H9 (cell line): ENCODE data around the gene FARP1. TPM values are rescaled to one million over a fixed set of nuclear protein-coding genes. Genes with fewer than 3 reads are reported as not detected.
A peak's percentile ranks its signal among the peaks of the same experiment; 100 is the strongest.

ENCODE experiments used
- DNase-seq: peaks from one replicate; pipeline ENCODE4 v3.0.0-alpha.2; 2017
- H2AFZ ChIP-seq: one replicate; pipeline ENCODE4 v1.6.1; 2013; ENCODE audit warnings: mild to moderate bottlenecking, low read length, control low read depth, moderate library complexity
- H2AK5ac ChIP-seq: 2 replicates; pipeline ENCODE4 v1.6.1; 2013; ENCODE audit warnings: low read length, control low read depth, mixed read lengths; ENCODE audit not compliant: insufficient read length
- H2BK120ac ChIP-seq: one replicate; pipeline ENCODE4 v1.6.1; 2013; ENCODE audit warnings: low read depth, mild to moderate bottlenecking, low read length, control low read depth, inconsistent platforms; ENCODE audit not compliant: poor library complexity, severe bottlenecking
- H2BK12ac ChIP-seq: 2 replicates; pipeline ENCODE4 v1.6.1; 2013; ENCODE audit warnings: low read length, control low read depth, mixed read lengths, low read depth; ENCODE audit not compliant: insufficient read length
- H2BK15ac ChIP-seq: 2 replicates; pipeline ENCODE4 v1.6.1; 2013; ENCODE audit warnings: low read depth, low read length, control low read depth
- H2BK20ac ChIP-seq: one replicate; pipeline ENCODE4 v1.6.1; 2013; ENCODE audit warnings: low read depth, mild to moderate bottlenecking, low read length, control low read depth, inconsistent platforms; ENCODE audit not compliant: poor library complexity, severe bottlenecking
- H2BK5ac ChIP-seq: 2 replicates; pipeline ENCODE4 v1.6.1; 2013; ENCODE audit warnings: low read length, control low read depth, mixed read lengths; ENCODE audit not compliant: insufficient read length
- H3K14ac ChIP-seq: 2 replicates; pipeline ENCODE4 v1.6.1; 2013; ENCODE audit warnings: low read length, control low read depth; ENCODE audit not compliant: insufficient read depth
- H3K18ac ChIP-seq: 2 replicates; pipeline ENCODE4 v1.6.1; 2013; ENCODE audit warnings: low read depth, mild to moderate bottlenecking, mixed read lengths, low read length, control low read depth; ENCODE audit not compliant: insufficient read length
- H3K23ac ChIP-seq: 2 replicates; pipeline ENCODE4 v1.6.1; 2013; ENCODE audit warnings: low read length, control low read depth, mixed read lengths, low read depth; ENCODE audit not compliant: insufficient read length
- H3K23me2 ChIP-seq: 2 replicates; pipeline ENCODE4 v1.6.1; 2013; ENCODE audit warnings: low read depth, mild to moderate bottlenecking, mixed read lengths, low read length, control low read depth; ENCODE audit not compliant: insufficient read length, poor library complexity, severe bottlenecking
- H3K27ac ChIP-seq: 2 replicates; pipeline ENCODE4 v1.5.1; 2013; ENCODE audit warnings: low read length, control low read depth, mixed read lengths, low read depth; ENCODE audit not compliant: insufficient read length
- H3K27me3 ChIP-seq: 2 replicates; pipeline ENCODE4 v1.6.1; 2013; ENCODE audit warnings: low read length, control low read depth, inconsistent platforms; ENCODE audit not compliant: insufficient read depth
- H3K4ac ChIP-seq: 2 replicates; pipeline ENCODE4 v1.6.1; 2013; ENCODE audit warnings: low read depth, mild to moderate bottlenecking, control low read depth, inconsistent platforms, low read length, moderate library complexity
- H3K4me1 ChIP-seq: 2 replicates; pipeline ENCODE4 v1.6.1; 2013; ENCODE audit warnings: low read length, control low read depth, inconsistent platforms; ENCODE audit not compliant: insufficient read depth
- H3K4me2 ChIP-seq: 2 replicates; pipeline ENCODE4 v1.6.1; 2013; ENCODE audit warnings: low read length, control low read depth, mixed read lengths; ENCODE audit not compliant: insufficient read length, insufficient read depth
- H3K56ac ChIP-seq: 2 replicates; pipeline ENCODE4 v1.6.1; 2013; ENCODE audit warnings: low read depth, mild to moderate bottlenecking, mixed read lengths, low read length, control low read depth; ENCODE audit not compliant: insufficient read length
- H3K79me1 ChIP-seq: 2 replicates; pipeline ENCODE4 v1.6.1; 2013; ENCODE audit warnings: low read depth, mild to moderate bottlenecking, moderate library complexity, low read length, control low read depth, inconsistent platforms; ENCODE audit not compliant: insufficient read depth, poor library complexity, severe bottlenecking
- H3K79me2 ChIP-seq: 2 replicates; pipeline ENCODE4 v1.6.1; 2013; ENCODE audit warnings: low read length, control low read depth, inconsistent platforms; ENCODE audit not compliant: insufficient read depth
- H3K9ac ChIP-seq: 2 replicates; pipeline ENCODE4 v1.6.1; 2013; ENCODE audit warnings: low read length, control low read depth, mixed read lengths; ENCODE audit not compliant: insufficient read length; ENCODE audit errors: extremely low read depth
- H3K9me3 ChIP-seq: one replicate; pipeline ENCODE4 v1.6.1; 2013; ENCODE audit warnings: low read depth, low read length, inconsistent platforms; ENCODE audit not compliant: control insufficient read depth
- H3T11ph ChIP-seq: one replicate; pipeline ENCODE4 v1.6.1; 2013; ENCODE audit warnings: mild to moderate bottlenecking, low read length, control low read depth, inconsistent platforms
- H4K20me1 ChIP-seq: one replicate; pipeline ENCODE4 v1.6.1; 2013; ENCODE audit not compliant: control insufficient read depth, insufficient read length, insufficient read depth
- H4K5ac ChIP-seq: 2 replicates; pipeline ENCODE4 v1.6.1; 2013; ENCODE audit warnings: low read depth, mild to moderate bottlenecking, mixed read lengths, low read length, control low read depth; ENCODE audit not compliant: insufficient read length
- H4K8ac ChIP-seq: replicated peaks from 2 replicates; pipeline ENCODE4 v1.6.1; 2013; ENCODE audit warnings: low read length, control low read depth, mixed read lengths, low read depth; ENCODE audit not compliant: insufficient read length
- H4K91ac ChIP-seq: 2 replicates; pipeline ENCODE4 v1.6.1; 2013; ENCODE audit warnings: low read depth, mild to moderate bottlenecking, moderate library complexity, mixed read lengths, low read length, control low read depth; ENCODE audit not compliant: insufficient read length
- H3K27ac Mint-ChIP-seq, 3 experiments: 2 replicates in 2 of 3; 3 replicates in 1 of 3; pipeline ENCODE4 v1.8.0; 2020 to 2021; ENCODE audit warnings: mixed read lengths in 3 of 3, mild to moderate bottlenecking in 1 of 3, moderate library complexity in 1 of 3
- H3K27me3 Mint-ChIP-seq: 2 replicates; pipeline ENCODE4 v1.8.0; 2021; ENCODE audit warnings: low read depth, mild to moderate bottlenecking, moderate library complexity, mixed read lengths
- H3K36me3 Mint-ChIP-seq, 3 experiments: 2 replicates in 2 of 3; 3 replicates in 1 of 3; pipeline ENCODE4 v1.8.0; 2020 to 2021; ENCODE audit warnings: low read depth in 3 of 3, mixed read lengths in 3 of 3; ENCODE audit not compliant: insufficient read depth in 1 of 3
- H3K4me1 Mint-ChIP-seq, 2 experiments: 2 replicates each; pipeline ENCODE4 v1.8.0; 2020; ENCODE audit warnings: mixed read lengths in 2 of 2
- H3K4me3 Mint-ChIP-seq, 2 experiments: 2 replicates in 1 of 2; 3 replicates in 1 of 2; pipeline ENCODE4 v1.8.0; 2020 to 2021; ENCODE audit warnings: mild to moderate bottlenecking in 2 of 2, mixed read lengths in 2 of 2, moderate library complexity in 1 of 2
- H3K9me3 Mint-ChIP-seq, 2 experiments: 2 replicates in 1 of 2; 3 replicates in 1 of 2; pipeline ENCODE4 v1.8.0; 2020; ENCODE audit warnings: mild to moderate bottlenecking in 2 of 2, mixed read lengths in 2 of 2, moderate library complexity in 1 of 2
- WGBS: extraction: QIAGEN DNeasy Blood & Tissue Kit; methylation state at CpG from one replicate; pipeline ENCODE4 v1.1.7; 2013; ENCODE audit warnings: missing lambda C conversion rate, low lambda C conversion rate, mixed read lengths; ENCODE audit not compliant: insufficient read length; ENCODE audit errors: extremely low coverage; 5-methylcytosine and 5-hydroxymethylcytosine counted together
- total RNA-seq: library from RNA; stranded (reverse); gene quantifications from 2 replicates; pipeline ENCODE4 v1.2.1, GENCODE V29; 2021
- TF ChIP-seq, protein P1 (sequence below): fragments of 200-600 bp; sonication (generic); conservative IDR thresholded peaks from 3 replicates; pipeline ENCODE4 v1.8.0; 2021; ENCODE audit warnings: antibody characterized with exemption, mild to moderate bottlenecking

The FARP1 gene
- total RNA-seq, 1 experiment from 2014 or later: 95.9 TPM

DNA sequence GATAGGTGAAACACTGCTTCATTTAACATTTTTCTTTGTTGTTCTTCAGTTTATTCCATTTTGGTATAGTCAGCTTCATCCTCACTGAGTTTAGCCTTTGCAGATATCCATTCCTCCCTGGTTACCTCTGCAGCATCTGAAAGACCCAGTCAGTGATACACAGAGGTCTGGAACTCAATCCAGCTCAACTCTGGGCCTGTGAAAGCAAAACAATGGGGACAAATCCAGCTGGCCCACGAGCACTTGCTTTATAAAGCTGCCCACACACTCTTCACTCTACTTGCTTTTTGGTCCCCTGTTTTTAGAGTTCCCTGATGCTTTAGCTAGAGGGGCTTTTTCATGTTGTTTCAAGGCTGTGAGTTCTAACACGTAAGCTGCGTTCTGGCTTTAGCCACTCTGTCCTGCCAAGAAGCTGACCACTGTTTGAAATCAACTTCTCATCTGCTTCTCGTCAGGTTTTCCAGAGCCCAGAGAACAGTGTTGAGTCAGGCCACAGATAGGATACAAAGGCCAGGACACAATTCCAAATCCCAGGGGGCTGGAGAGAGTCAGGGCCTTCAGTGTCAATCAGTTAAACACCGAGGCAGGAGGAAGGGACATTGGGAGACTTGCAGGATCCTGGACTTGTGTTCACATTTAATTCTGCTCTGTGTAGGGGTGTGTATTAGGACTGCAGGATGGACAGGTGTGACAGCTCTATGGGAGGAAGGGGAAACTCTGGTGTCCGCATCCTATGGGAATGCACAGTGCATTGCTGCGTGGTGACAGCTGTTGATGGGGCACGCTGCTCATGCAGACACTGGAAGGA, 117.7 kb downstream of the FARP1 start:
- Histone ChIP-seq H4K5ac (no peak overlapping the region), H4K20me1 (no peaks in the 10 kb centered on the region), H3T11ph (no peak overlapping the region), H2BK20ac (no peak overlapping the region), H3K79me1 (no peaks in the 10 kb centered on the region), H3K9ac (no peak overlapping the region), H2BK5ac (no peak overlapping the region), H4K91ac (no peak overlapping the region), H2BK15ac (no peak overlapping the region), H3K27me3 (no peaks in the 10 kb centered on the region), H2BK12ac (no peak overlapping the region), H3K79me2 (no peaks in the 10 kb centered on the region), H3K9me3 (no peaks in the 10 kb centered on the region), H2BK120ac (no peak overlapping the region), H3K4me1 (peaks cover 2% of the 10 kb centered on the region; the same call in 1 of the 2 replicates), H2AK5ac (no peak overlapping the region), H3K56ac (no peak overlapping the region), H3K18ac (no peak overlapping the region), H4K8ac (no peak overlapping the region), H3K4me2 (no peak overlapping the region), H3K23me2 (no peaks in the 10 kb centered on the region), H3K14ac (no peak overlapping the region), H3K27ac (no peak overlapping the region), H3K4ac (no peak overlapping the region), H3K23ac (no peak overlapping the region), H2AFZ (no peak overlapping the region)
- no peak for DNase-seq
- no peaks in the 10 kb centered on the region for H3K27me3 Mint-ChIP-seq
- H3K4me3 Mint-ChIP-seq: no peak overlapping the region
- TF ChIP-seq, protein P1, sequence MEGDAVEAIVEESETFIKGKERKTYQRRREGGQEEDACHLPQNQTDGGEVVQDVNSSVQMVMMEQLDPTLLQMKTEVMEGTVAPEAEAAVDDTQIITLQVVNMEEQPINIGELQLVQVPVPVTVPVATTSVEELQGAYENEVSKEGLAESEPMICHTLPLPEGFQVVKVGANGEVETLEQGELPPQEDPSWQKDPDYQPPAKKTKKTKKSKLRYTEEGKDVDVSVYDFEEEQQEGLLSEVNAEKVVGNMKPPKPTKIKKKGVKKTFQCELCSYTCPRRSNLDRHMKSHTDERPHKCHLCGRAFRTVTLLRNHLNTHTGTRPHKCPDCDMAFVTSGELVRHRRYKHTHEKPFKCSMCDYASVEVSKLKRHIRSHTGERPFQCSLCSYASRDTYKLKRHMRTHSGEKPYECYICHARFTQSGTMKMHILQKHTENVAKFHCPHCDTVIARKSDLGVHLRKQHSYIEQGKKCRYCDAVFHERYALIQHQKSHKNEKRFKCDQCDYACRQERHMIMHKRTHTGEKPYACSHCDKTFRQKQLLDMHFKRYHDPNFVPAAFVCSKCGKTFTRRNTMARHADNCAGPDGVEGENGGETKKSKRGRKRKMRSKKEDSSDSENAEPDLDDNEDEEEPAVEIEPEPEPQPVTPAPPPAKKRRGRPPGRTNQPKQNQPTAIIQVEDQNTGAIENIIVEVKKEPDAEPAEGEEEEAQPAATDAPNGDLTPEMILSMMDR: no peak
- H3K27ac Mint-ChIP-seq: peak overlapping the region; percentile 51 to 92 (median 79); a peak in 5 of 7 replicates
- H3K4me1 Mint-ChIP-seq: peaks cover 22 to 33% of the 10 kb centered on the region in 2 experiments
- no CpG with 5 or more reads among the region's 8 CpGs for WGBS
- H3K9me3 Mint-ChIP-seq: no peaks in the 10 kb centered on the region
- H3K36me3 Mint-ChIP-seq: no peaks in the 10 kb centered on the region; a peak in 1 of 7 replicates
